Measurements from ENCODE around the gene IGSF3.

The IGSF3 gene

GRCh38 chr1:116709666-116710167, 42.2 kb upstream of the IGSF3 start:
- no peak overlapping the region for H3K4me3 ChIP-seq (replicated peaks; ENCODE audit: insufficient read depth, low read length)
- H3K27ac ChIP-seq (replicated peaks): no peak overlapping the region
- TF ChIP-seq SPI1 (IDR thresholded peaks at IDR 0.05; ENCODE audit: borderline replicate concordance, low read depth): no peak
- TF ChIP-seq POLR2AphosphoS5 (IDR thresholded peaks at IDR 0.05; ENCODE audit: low read depth): no peak
- TF ChIP-seq, protein P1, sequence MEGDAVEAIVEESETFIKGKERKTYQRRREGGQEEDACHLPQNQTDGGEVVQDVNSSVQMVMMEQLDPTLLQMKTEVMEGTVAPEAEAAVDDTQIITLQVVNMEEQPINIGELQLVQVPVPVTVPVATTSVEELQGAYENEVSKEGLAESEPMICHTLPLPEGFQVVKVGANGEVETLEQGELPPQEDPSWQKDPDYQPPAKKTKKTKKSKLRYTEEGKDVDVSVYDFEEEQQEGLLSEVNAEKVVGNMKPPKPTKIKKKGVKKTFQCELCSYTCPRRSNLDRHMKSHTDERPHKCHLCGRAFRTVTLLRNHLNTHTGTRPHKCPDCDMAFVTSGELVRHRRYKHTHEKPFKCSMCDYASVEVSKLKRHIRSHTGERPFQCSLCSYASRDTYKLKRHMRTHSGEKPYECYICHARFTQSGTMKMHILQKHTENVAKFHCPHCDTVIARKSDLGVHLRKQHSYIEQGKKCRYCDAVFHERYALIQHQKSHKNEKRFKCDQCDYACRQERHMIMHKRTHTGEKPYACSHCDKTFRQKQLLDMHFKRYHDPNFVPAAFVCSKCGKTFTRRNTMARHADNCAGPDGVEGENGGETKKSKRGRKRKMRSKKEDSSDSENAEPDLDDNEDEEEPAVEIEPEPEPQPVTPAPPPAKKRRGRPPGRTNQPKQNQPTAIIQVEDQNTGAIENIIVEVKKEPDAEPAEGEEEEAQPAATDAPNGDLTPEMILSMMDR (IDR thresholded peaks at IDR 0.05; ENCODE audit: insufficient read depth, low read length): no peak
- no peak for TF ChIP-seq REST (IDR thresholded peaks at IDR 0.05; ENCODE audit: insufficient replicate concordance, low read depth)
- TF ChIP-seq GABPA (IDR thresholded peaks at IDR 0.05; ENCODE audit: low read depth): no peak
- H3K27me3 ChIP-seq (ENCODE audit: insufficient read depth, poor library complexity, severe bottlenecking): no peaks in the 10 kb centered on the region
- no peak for DNase-seq (ENCODE audit: low read depth in 1 of 2, low spot score in 1 of 2)

GRCh38 chr1:116708255-116708900, 40.8 kb upstream of the IGSF3 start:
- TF ChIP-seq GABPA (IDR thresholded peaks at IDR 0.05; ENCODE audit: low read depth): no peak
- no peak for TF ChIP-seq POLR2AphosphoS5 (IDR thresholded peaks at IDR 0.05; ENCODE audit: low read depth)
- TF ChIP-seq SPI1 (IDR thresholded peaks at IDR 0.05; ENCODE audit: borderline replicate concordance, low read depth): no peak
- TF ChIP-seq, protein P1 (IDR thresholded peaks at IDR 0.05; ENCODE audit: insufficient read depth, low read length): no peak
- TF ChIP-seq REST (IDR thresholded peaks at IDR 0.05; ENCODE audit: insufficient replicate concordance, low read depth): no peak

GRCh38 chr1:116706841-116707240, 39.3 kb upstream of the IGSF3 start:
- H3K4me3 ChIP-seq (replicated peaks; ENCODE audit: insufficient read depth, low read length): no peak overlapping the region
- no peak overlapping the region for H3K27ac ChIP-seq (replicated peaks)
- no peaks in the 10 kb centered on the region for H3K27me3 ChIP-seq (ENCODE audit: insufficient read depth, poor library complexity, severe bottlenecking)
- no peak for DNase-seq (ENCODE audit: low read depth in 1 of 2, low spot score in 1 of 2)
- no peak for TF ChIP-seq POLR2AphosphoS5 (IDR thresholded peaks at IDR 0.05; ENCODE audit: low read depth)
- no peak for TF ChIP-seq REST (IDR thresholded peaks at IDR 0.05; ENCODE audit: insufficient replicate concordance, low read depth)
- no peak for TF ChIP-seq GABPA (IDR thresholded peaks at IDR 0.05; ENCODE audit: low read depth)
- TF ChIP-seq, protein P1 (IDR thresholded peaks at IDR 0.05; ENCODE audit: insufficient read depth, low read length): no peak
- TF ChIP-seq SPI1 (IDR thresholded peaks at IDR 0.05; ENCODE audit: borderline replicate concordance, low read depth): no peak

More at GRCh38 chr1:116708255-116708900, 40.8 kb upstream of the IGSF3 start:
- DNase-seq (ENCODE audit: low read depth in 1 of 2, low spot score in 1 of 2): no peak
- H3K27me3 ChIP-seq (ENCODE audit: insufficient read depth, poor library complexity, severe bottlenecking): no peaks in the 10 kb centered on the region
- no peak overlapping the region for H3K27ac ChIP-seq (replicated peaks)
- H3K4me3 ChIP-seq (replicated peaks; ENCODE audit: insufficient read depth, low read length): no peak overlapping the region
